ENCODE results near the gene RAB5IF. TPM values are rescaled to one million over a fixed set of nuclear protein-coding genes. Genes with fewer than 3 reads are reported as not detected.

The RAB5IF gene
- total and polyA plus RNA-seq, 9 of the 15 experiments (the other 6 are each of a cell fraction or from before 2014, with no cell fraction given): 26.5 to 198 (median 134) TPM

- no peak for TF ChIP-seq SRSF1 (IDR thresholded peaks at IDR 0.05; ENCODE audit: low read depth, low read length)
- no peak for TF ChIP-seq ZNF57 (CRISPR knock-in tag; IDR thresholded peaks at IDR 0.05)
- no peak for TF ChIP-seq UBTF (IDR thresholded peaks at IDR 0.05; ENCODE audit: borderline replicate concordance in 1 of 2, low read depth in 2 of 2, low read length in 2 of 2)
- no peak for TF ChIP-seq ZNF512 (tag; IDR thresholded peaks at IDR 0.05)
- TF ChIP-seq JUN (IDR thresholded peaks at IDR 0.05; ENCODE audit: borderline replicate concordance, low read depth, low read length): peak; percentile 73
- TF ChIP-seq JUN (CRISPR knock-in tag; IDR thresholded peaks at IDR 0.05; ENCODE audit: borderline replicate concordance): no peak
- TF ChIP-seq KLF13 (tag; IDR thresholded peaks at IDR 0.05; ENCODE audit: borderline replicate concordance, low read depth): no peak
- TF ChIP-seq CEBPZ (IDR thresholded peaks at IDR 0.05; ENCODE audit: borderline replicate concordance, low read depth, low read length): no peak
- no peak for TF ChIP-seq ZC3H8 (IDR thresholded peaks at IDR 0.05)
- TF ChIP-seq ZNF507 (tag; conservative IDR thresholded peaks at IDR 0.05): no peak
- TF ChIP-seq TRIM24 (IDR thresholded peaks at IDR 0.05): no peak
- peak; percentile 57; the same call in 1 of the 2 replicates for TF ChIP-seq ETV1 (tag; conservative IDR thresholded peaks at IDR 0.05; ENCODE audit: low read depth)
- no peak for TF ChIP-seq POLR2B (IDR thresholded peaks at IDR 0.05; ENCODE audit: low read depth, partially characterized antibody)
- TF ChIP-seq ETV5 (CRISPR knock-in tag; IDR thresholded peaks at IDR 0.05; ENCODE audit: low read depth): 0 out of 2 replicates have a peak, but pooled peaks have one; percentile 39
- TF ChIP-seq FOXK1 (CRISPR knock-in tag; IDR thresholded peaks at IDR 0.05; ENCODE audit: borderline replicate concordance): no peak
- TF ChIP-seq DNMT1 (IDR thresholded peaks at IDR 0.05): no peak
- TF ChIP-seq BRF2 (IDR thresholded peaks at IDR 0.05; ENCODE audit: borderline replicate concordance, insufficient read depth, insufficient read length): no peak
- TF ChIP-seq E2F5 (CRISPR knock-in tag; IDR thresholded peaks at IDR 0.05): no peak
- TF ChIP-seq TCF7 (IDR thresholded peaks at IDR 0.05; ENCODE audit: borderline replicate concordance): no peak
Measured at GRCh38 chr20:36569847-36570429, 35.6 kb upstream of the RAB5IF start (continued).

All from K562 (cell line).